ENCODE results near the gene YIPF4. TPM values are rescaled to one million over a fixed set of nuclear protein-coding genes. Genes with fewer than 3 reads are reported as not detected.

Gene YIPF4
- total RNA-seq, 1 donor from 2014 or later: 29.0 TPM

GRCh38 chr2:32231959-32232358 lies 45.7 kb upstream of the YIPF4 start:
- no peak for DNase-seq (ENCODE audit: low spot score)
- no peaks in the 10 kb centered on the region for H3K4me1 ChIP-seq
- no peak overlapping the region for H3K4me3 ChIP-seq
- no peaks in the 10 kb centered on the region for H3K27me3 ChIP-seq
- Mint-ChIP-seq H3K4me1 (peaks cover 11% of the 10 kb centered on the region), H3K36me3 (peaks cover 4% of the 10 kb centered on the region), H3K4me3 (no peak overlapping the region), H3K9me3 (no peaks in the 10 kb centered on the region), H3K27me3 (ENCODE audit: insufficient read depth, low read depth) (no peaks in the 10 kb centered on the region), H3K27ac (no peak overlapping the region)
- H3K9me3 ChIP-seq (ENCODE audit: low read depth): no peaks in the 10 kb centered on the region
- no peaks in the 10 kb centered on the region for H3K79me2 ChIP-seq (ENCODE audit: low read depth)
- no peak overlapping the region for H3K27ac ChIP-seq
- no peak overlapping the region for H3K4me2 ChIP-seq
- no peak overlapping the region for H2AFZ ChIP-seq (replicated peaks)
- TF ChIP-seq EZH2phosphoT487 (IDR thresholded peaks at IDR 0.05) (no peak), EZH2 (IDR thresholded peaks at IDR 0.05) (no peak), CTCF (IDR thresholded peaks at IDR 0.05) (no peak)
- no peaks in the 10 kb centered on the region for H3K36me3 ChIP-seq
- no peaks in the 10 kb centered on the region for H3F3A ChIP-seq (ENCODE audit: low read depth)
- no peaks in the 10 kb centered on the region for H4K20me1 ChIP-seq (ENCODE audit: low read depth)
- no peak overlapping the region for H3K9ac ChIP-seq

GRCh38 chr2:32235315-32235714 lies 42.4 kb upstream of the YIPF4 start:
- Histone ChIP-seq H2AFZ (replicated peaks) (no peak overlapping the region), H3K4me2 (no peak overlapping the region), H3K9ac (no peak overlapping the region), H3K27ac (no peak overlapping the region), H3K4me1 (no peaks in the 10 kb centered on the region), H3K36me3 (no peaks in the 10 kb centered on the region), H3F3A (ENCODE audit: low read depth) (no peaks in the 10 kb centered on the region), H4K20me1 (ENCODE audit: low read depth) (no peaks in the 10 kb centered on the region), H3K27me3 (no peaks in the 10 kb centered on the region), H3K9me3 (ENCODE audit: low read depth) (no peaks in the 10 kb centered on the region), H3K4me3 (no peak overlapping the region), H3K79me2 (ENCODE audit: low read depth) (no peaks in the 10 kb centered on the region)
- DNase-seq (ENCODE audit: low spot score): peak; percentile 11
- no peaks in the 10 kb centered on the region for H3K9me3 Mint-ChIP-seq
- peaks cover 20% of the 10 kb centered on the region for H3K4me1 Mint-ChIP-seq
- peaks cover 2% of the 10 kb centered on the region for H3K36me3 Mint-ChIP-seq
- H3K4me3 Mint-ChIP-seq: no peak overlapping the region
- no peak for TF ChIP-seq EZH2phosphoT487 (IDR thresholded peaks at IDR 0.05)
- TF ChIP-seq CTCF (IDR thresholded peaks at IDR 0.05): no peak
- TF ChIP-seq EZH2 (IDR thresholded peaks at IDR 0.05): no peak
- H3K27me3 Mint-ChIP-seq (ENCODE audit: insufficient read depth, low read depth): no peaks in the 10 kb centered on the region
- no peak overlapping the region for H3K27ac Mint-ChIP-seq

- TF ChIP-seq EZH2phosphoT487 (IDR thresholded peaks at IDR 0.05) (no peak), CTCF (IDR thresholded peaks at IDR 0.05) (no peak), EZH2 (IDR thresholded peaks at IDR 0.05) (no peak)
- DNase-seq (ENCODE audit: low spot score): no peak
- H3K27ac ChIP-seq: no peak overlapping the region
- no peak overlapping the region for H3K9ac ChIP-seq
- no peaks in the 10 kb centered on the region for H3K27me3 Mint-ChIP-seq (ENCODE audit: insufficient read depth, low read depth)
- H3K9me3 Mint-ChIP-seq: no peaks in the 10 kb centered on the region
- H3K79me2 ChIP-seq (ENCODE audit: low read depth): no peaks in the 10 kb centered on the region
- no peaks in the 10 kb centered on the region for H4K20me1 ChIP-seq (ENCODE audit: low read depth)
- H3K4me1 ChIP-seq: no peaks in the 10 kb centered on the region
- H3K4me1 Mint-ChIP-seq: peaks cover 20% of the 10 kb centered on the region
- H3K4me3 ChIP-seq: no peak overlapping the region
- peaks cover 2% of the 10 kb centered on the region for H3K36me3 Mint-ChIP-seq
- H3K27ac Mint-ChIP-seq: no peak overlapping the region
- no peaks in the 10 kb centered on the region for H3K9me3 ChIP-seq (ENCODE audit: low read depth)
- no peaks in the 10 kb centered on the region for H3K27me3 ChIP-seq
- no peak overlapping the region for H3K4me3 Mint-ChIP-seq
- H3K4me2 ChIP-seq: no peak overlapping the region
- H3F3A ChIP-seq (ENCODE audit: low read depth): no peaks in the 10 kb centered on the region
- no peaks in the 10 kb centered on the region for H3K36me3 ChIP-seq
- no peak overlapping the region for H2AFZ ChIP-seq (replicated peaks)
Observed at GRCh38 chr2:32237488-32237887, 40.2 kb upstream of the YIPF4 start.
